CD4-positive, alpha-beta T cell (primary cell): ENCODE results near the gene TMPRSS9. TPM values are rescaled to one million over a fixed set of nuclear protein-coding genes. Genes with fewer than 3 reads are reported as not detected.

Experiments
- ATAC-seq: fragments of 200-7000 bp; cut with Tn5 transposase; one replicate; pipeline ENCODE4 v1.10.0; 2022; ENCODE audit warnings: mild to moderate bottlenecking; ENCODE audit not compliant: poor library complexity
- CTCF ChIA-PET: fragments of 350-600 bp; sonication (Branson Sonifier 250); formaldehyde crosslinking; loops from one replicate; lab custom pipeline; 2021; ENCODE audit warnings: antibody characterized with exemption, inconsistent platforms; lab: Charles Lee
- POLR2A ChIA-PET: fragments of 350-600 bp; sonication (Branson Sonifier 250); formaldehyde crosslinking; loops from one replicate; lab custom pipeline; 2021; ENCODE audit warnings: antibody characterized with exemption, inconsistent platforms; lab: Charles Lee
- DNase-seq, 14 experiments: peaks; one replicate each; pipeline ENCODE4 v3.0.0-alpha.2; 2013 to 2020; ENCODE audit warnings: mixed read lengths in 2 of 14
- H3K27ac ChIP-seq, 2 donors: one replicate each; pipeline versions ENCODE4 v1.5.1 to v1.7.0; 2013; ENCODE audit warnings: low read length in 2 of 2, low read depth in 1 of 2, mild to moderate bottlenecking in 1 of 2
- H3K27me3 ChIP-seq, 2 experiments: 1 replicate in 1 of 2; 2 replicates in 1 of 2; pipeline versions ENCODE4 v1.6.1 to v1.7.0; 2013; ENCODE audit warnings: low read length in 2 of 2, control low read depth in 1 of 2, mild to moderate bottlenecking in 1 of 2, moderate library complexity in 1 of 2; ENCODE audit not compliant: insufficient read depth in 2 of 2, control insufficient read depth in 1 of 2
- H3K36me3 ChIP-seq: one replicate; pipeline ENCODE4 v1.6.1; 2013; ENCODE audit warnings: low read length, control low read depth; ENCODE audit not compliant: insufficient read depth
- H3K4me1 ChIP-seq: one replicate; pipeline ENCODE4 v1.6.1; 2013; ENCODE audit warnings: low read length, control low read depth; ENCODE audit not compliant: insufficient read depth
- H3K4me3 ChIP-seq: one replicate; pipeline ENCODE4 v1.5.1; 2013; ENCODE audit warnings: mild to moderate bottlenecking, low read length, moderate library complexity
- H3K9me3 ChIP-seq, 2 experiments: 1 replicate in 1 of 2; 2 replicates in 1 of 2; pipeline versions ENCODE4 v1.6.1 to v1.7.0; 2013; ENCODE audit warnings: low read length in 2 of 2, mild to moderate bottlenecking in 2 of 2, control low read depth in 1 of 2, moderate library complexity in 1 of 2; ENCODE audit not compliant: control insufficient read depth in 1 of 2, insufficient read depth in 1 of 2
- H3K27ac Mint-ChIP-seq: one replicate; pipeline ENCODE4 v1.8.0; 2020; ENCODE audit warnings: mixed read lengths
- H3K27me3 Mint-ChIP-seq: one replicate; pipeline ENCODE4 v1.8.0; 2021; ENCODE audit warnings: mixed read lengths
- H3K36me3 Mint-ChIP-seq: one replicate; pipeline ENCODE4 v1.8.0; 2021; ENCODE audit warnings: low read depth, mixed read lengths
- H3K4me1 Mint-ChIP-seq: one replicate; pipeline ENCODE4 v1.8.0; 2021; ENCODE audit warnings: low read depth, mixed read lengths
- H3K4me3 Mint-ChIP-seq: one replicate; pipeline ENCODE4 v1.8.0; 2020; ENCODE audit warnings: mild to moderate bottlenecking, mixed read lengths
- H3K9me3 Mint-ChIP-seq: one replicate; pipeline ENCODE4 v1.8.0; 2020; ENCODE audit warnings: mixed read lengths
- intact Hi-C, 2 experiments: fragments of 100-400 bp; cut with DNase I in 1 of 2; cut with micrococcal nuclease in 1 of 2; formaldehyde crosslinking; loops; one replicate each; pipeline versions ENCODE4 v1.15.1 to v1.9.0; 2023 to 2025; cut with DNase I, micrococcal nuclease
- total RNA-seq, 174 experiments: library from RNA in 2 of 174; stranded (reverse) in 2 of 174; gene quantifications; one replicate each; pipeline ENCODE4 v1.2.3 and lab custom pipeline; 2021 to 2026
- TF ChIP-seq, protein P1 (sequence below): fragments of 200-600 bp; IDR thresholded peaks from one replicate; pipeline ENCODE4 v1.8.0; 2022; ENCODE audit warnings: antibody characterized with exemption, mild to moderate bottlenecking

TMPRSS9 gene
- total RNA-seq, 2 experiments from 2014 or later: not detected

DNA sequence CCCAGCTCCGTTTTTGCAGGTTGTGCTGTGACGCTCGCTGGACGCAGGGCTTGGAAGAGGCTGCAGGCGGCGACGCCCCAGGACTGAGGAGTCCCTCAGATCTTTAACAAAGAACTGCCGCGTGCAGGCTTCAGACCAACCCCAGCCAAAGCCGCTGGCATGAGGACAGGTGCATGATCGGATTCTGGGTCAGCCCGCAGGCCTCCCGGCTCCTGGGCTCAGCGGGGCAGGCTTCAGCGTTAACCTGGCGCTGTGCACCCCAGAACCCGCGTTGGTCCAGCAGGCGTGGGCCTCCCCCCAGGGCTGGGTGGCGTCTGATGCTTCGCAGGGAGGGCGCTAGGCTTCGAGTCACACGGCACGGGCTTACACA, 68.2 kb downstream of the TMPRSS9 start:
- ATAC-seq: no peak
- DNase-seq: peak in 2 of 14 experiments; percentile 29 to 49
- Mint-ChIP-seq H3K27ac (peak overlapping the region; percentile 93), H3K27me3 (no peaks in the 10 kb centered on the region), H3K4me1 (peaks cover 15% of the 10 kb centered on the region), H3K4me3 (peak overlapping the region; percentile 92), H3K9me3 (no peaks in the 10 kb centered on the region), H3K36me3 (peaks cover 9% of the 10 kb centered on the region)
- peak overlapping the region; percentile 91 to 98 for H3K27ac ChIP-seq
- no peaks in the 10 kb centered on the region for H3K27me3 ChIP-seq
- TF ChIP-seq, protein P1, sequence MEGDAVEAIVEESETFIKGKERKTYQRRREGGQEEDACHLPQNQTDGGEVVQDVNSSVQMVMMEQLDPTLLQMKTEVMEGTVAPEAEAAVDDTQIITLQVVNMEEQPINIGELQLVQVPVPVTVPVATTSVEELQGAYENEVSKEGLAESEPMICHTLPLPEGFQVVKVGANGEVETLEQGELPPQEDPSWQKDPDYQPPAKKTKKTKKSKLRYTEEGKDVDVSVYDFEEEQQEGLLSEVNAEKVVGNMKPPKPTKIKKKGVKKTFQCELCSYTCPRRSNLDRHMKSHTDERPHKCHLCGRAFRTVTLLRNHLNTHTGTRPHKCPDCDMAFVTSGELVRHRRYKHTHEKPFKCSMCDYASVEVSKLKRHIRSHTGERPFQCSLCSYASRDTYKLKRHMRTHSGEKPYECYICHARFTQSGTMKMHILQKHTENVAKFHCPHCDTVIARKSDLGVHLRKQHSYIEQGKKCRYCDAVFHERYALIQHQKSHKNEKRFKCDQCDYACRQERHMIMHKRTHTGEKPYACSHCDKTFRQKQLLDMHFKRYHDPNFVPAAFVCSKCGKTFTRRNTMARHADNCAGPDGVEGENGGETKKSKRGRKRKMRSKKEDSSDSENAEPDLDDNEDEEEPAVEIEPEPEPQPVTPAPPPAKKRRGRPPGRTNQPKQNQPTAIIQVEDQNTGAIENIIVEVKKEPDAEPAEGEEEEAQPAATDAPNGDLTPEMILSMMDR: no peak
- H3K9me3 ChIP-seq: no peaks in the 10 kb centered on the region
- H3K4me1 ChIP-seq: peaks cover 31% of the 10 kb centered on the region
- ChIA-PET POLR2A (interaction anchor here (0.7 to 2.1 kb wide), 20 partner anchors 13 to 1159 kb away, joined by 3 to 36 read pairs (median 4); partner anchors contain the start of genes AP3D1, CIRBP, GADD45B and LMNB2), CTCF (interaction anchor here (0.9 to 2.6 kb wide), 5 partner anchors 28 to 321 kb away, joined by 3 to 9 read pairs (median 4); partner anchors contain the start of gene LMNB2)
- no peak overlapping the region for H3K4me3 ChIP-seq
- intact Hi-C loops: loop anchor here in 1 of 2 experiments (5.0 kb wide), 1 partner anchor 101 kb away; the partner anchor contains the start of genes LSM7 and SPPL2B
- peaks cover 23% of the 10 kb centered on the region for H3K36me3 ChIP-seq

- peaks cover 9% of the 10 kb centered on the region for H3K36me3 Mint-ChIP-seq
- peak in 1 of 14 experiments; percentile 34 for DNase-seq
- H3K9me3 ChIP-seq: no peaks in the 10 kb centered on the region
- peaks cover 20% of the 10 kb centered on the region for H3K36me3 ChIP-seq
- no peaks in the 10 kb centered on the region for H3K27me3 Mint-ChIP-seq
- TF ChIP-seq, protein P1: no peak
- peak overlapping the region; percentile 93 for H3K27ac Mint-ChIP-seq
- H3K9me3 Mint-ChIP-seq: no peaks in the 10 kb centered on the region
- no peak overlapping the region for H3K27ac ChIP-seq
- no peak overlapping the region for H3K4me3 ChIP-seq
- ChIA-PET POLR2A (interaction anchor here (1.0 to 2.1 kb wide), 3 partner anchors 14 to 150 kb away, joined by 3 to 36 read pairs (median 3); partner anchors contain the start of gene LMNB2), CTCF (interaction anchor here (1.5 to 2.6 kb wide), 2 partner anchors 182 to 208 kb away, joined by 6 to 9 read pairs; no protein-coding TSS in a partner anchor)
- peaks cover 31% of the 10 kb centered on the region for H3K4me1 ChIP-seq
- intact Hi-C loops: loop anchor here in 1 of 2 experiments (5.0 kb wide), 1 partner anchor 102 kb away; the partner anchor contains the start of genes LSM7 and SPPL2B
- H3K27me3 ChIP-seq: no peaks in the 10 kb centered on the region
- peak overlapping the region; percentile 20 for H3K4me3 Mint-ChIP-seq
- peaks cover 15% of the 10 kb centered on the region for H3K4me1 Mint-ChIP-seq
- no peak for ATAC-seq
Observed at GRCh38 chr19:2428756-2429711, 69.0 kb downstream of the TMPRSS9 start.

DNA sequence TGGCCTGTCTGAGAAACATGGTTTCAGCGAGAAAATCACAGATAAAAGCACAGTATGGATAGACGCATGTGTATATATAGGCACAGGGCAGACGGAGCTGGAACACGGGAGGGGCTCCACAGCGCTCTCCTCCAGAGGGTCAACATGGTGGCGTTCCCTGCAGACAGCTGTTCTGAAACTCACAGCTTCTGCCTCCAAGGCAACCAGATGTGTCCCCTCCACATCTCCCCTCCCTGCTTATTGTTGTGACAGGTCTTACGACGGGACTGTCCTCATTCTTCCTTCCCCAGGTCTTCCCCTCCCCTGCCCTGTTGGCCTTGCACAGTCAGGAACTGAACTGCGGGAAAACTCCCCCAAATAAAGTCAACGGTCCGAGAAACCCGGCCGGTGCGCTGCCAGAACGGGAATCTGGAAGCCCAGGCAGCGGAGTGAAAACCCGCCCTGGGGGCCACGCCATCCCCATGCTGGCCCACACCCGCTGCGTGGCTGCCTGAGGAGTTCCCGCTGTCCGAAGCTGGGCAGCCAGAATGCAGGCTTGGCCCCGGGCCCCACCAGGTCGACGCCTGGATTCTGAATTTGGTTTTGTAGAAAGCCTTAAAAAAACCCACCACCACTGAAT, 70.0 kb downstream of the TMPRSS9 start:
- Mint-ChIP-seq H3K4me3 (peak overlapping the region; percentile 51), H3K9me3 (no peaks in the 10 kb centered on the region), H3K4me1 (peaks cover 15% of the 10 kb centered on the region), H3K27me3 (no peaks in the 10 kb centered on the region), H3K27ac (peak overlapping the region; percentile 56), H3K36me3 (peaks cover 10% of the 10 kb centered on the region)
- Histone ChIP-seq H3K9me3 (no peaks in the 10 kb centered on the region), H3K4me1 (peaks cover 28% of the 10 kb centered on the region), H3K4me3 (no peak overlapping the region), H3K27me3 (no peaks in the 10 kb centered on the region), H3K27ac (no peak overlapping the region), H3K36me3 (peaks cover 25% of the 10 kb centered on the region)
- intact Hi-C loops: loop anchor here in 1 of 2 experiments (5.0 kb wide), 1 partner anchor 103 kb away; the partner anchor contains the start of genes LSM7 and SPPL2B
- ChIA-PET POLR2A (no interaction called here), CTCF (no interaction called here)
- TF ChIP-seq, protein P1: no peak
- no peak for ATAC-seq
- DNase-seq: no peak
